ENCODE measurements around the gene EEIG2. TPM values are rescaled to one million over a fixed set of nuclear protein-coding genes. Genes with fewer than 3 reads are reported as not detected.

EEIG2 gene
- polyA plus RNA-seq, 1 experiment, result 2.6 TPM

GRCh38 chr1:108572182-108572581 is 12.3 kb downstream of the EEIG2 start:
- ChIA-PET CTCF (no interaction called here), POLR2A (no interaction called here)
- Histone ChIP-seq H3K4me3 (ENCODE audit: low read depth, low read length) (no peak overlapping the region), H3K27me3 (ENCODE audit: control insufficient read depth, insufficient read depth, low read length) (no peaks in the 10 kb centered on the region), H3K36me3 (ENCODE audit: control insufficient read depth, insufficient read depth, low read length) (no peaks in the 10 kb centered on the region)
- DNase-seq (ENCODE audit: low read depth), result no peak
- no peak for TF ChIP-seq CTCF (IDR thresholded peaks at IDR 0.05; ENCODE audit: insufficient read depth, low read depth, low read length)

- Histone ChIP-seq H3K4me3 (ENCODE audit: low read depth, low read length) (no peak overlapping the region), H3K27me3 (ENCODE audit: control insufficient read depth, insufficient read depth, low read length) (no peaks in the 10 kb centered on the region), H3K36me3 (ENCODE audit: control insufficient read depth, insufficient read depth, low read length) (no peaks in the 10 kb centered on the region)
- ChIA-PET POLR2A (no interaction called here), CTCF (no interaction called here)
- no peak for DNase-seq (ENCODE audit: low read depth)
- TF ChIP-seq CTCF (IDR thresholded peaks at IDR 0.05; ENCODE audit: insufficient read depth, low read depth, low read length), result no peak
These were observed 13.3 kb downstream of the EEIG2 start for GRCh38 chr1:108573183-108573582.

GRCh38 chr1:108574008-108574407 is 14.1 kb downstream of the EEIG2 start:
- no peaks in the 10 kb centered on the region for H3K36me3 ChIP-seq (ENCODE audit: control insufficient read depth, insufficient read depth, low read length)
- no peak overlapping the region for H3K4me3 ChIP-seq (ENCODE audit: low read depth, low read length)
- ChIA-PET CTCF (interaction anchor here (2.4 kb wide), 1 partner anchor 14 kb away, joined by 11 read pairs; the partner anchor contains the start of gene EEIG2), POLR2A (no interaction called here)
- DNase-seq (ENCODE audit: low read depth), result no peak
- H3K27me3 ChIP-seq (ENCODE audit: control insufficient read depth, insufficient read depth, low read length), result no peaks in the 10 kb centered on the region
- TF ChIP-seq CTCF (IDR thresholded peaks at IDR 0.05; ENCODE audit: insufficient read depth, low read depth, low read length), result no peak

GRCh38 chr1:108575375-108575774 is 15.5 kb downstream of the EEIG2 start:
- CTCF ChIA-PET, result interaction anchor here (0.6 to 2.4 kb wide), 3 partner anchors 15 to 103 kb away, joined by 3 to 11 read pairs (median 3); partner anchors contain the start of gene EEIG2
- Histone ChIP-seq H3K27me3 (ENCODE audit: control insufficient read depth, insufficient read depth, low read length) (no peaks in the 10 kb centered on the region), H3K36me3 (ENCODE audit: control insufficient read depth, insufficient read depth, low read length) (no peaks in the 10 kb centered on the region), H3K4me3 (ENCODE audit: low read depth, low read length) (no peak overlapping the region)
- no peak for TF ChIP-seq CTCF (IDR thresholded peaks at IDR 0.05; ENCODE audit: insufficient read depth, low read depth, low read length)
- no peak for DNase-seq (ENCODE audit: low read depth)
- POLR2A ChIA-PET, result no interaction called here

GRCh38 chr1:108583757-108584427 is 24.0 kb downstream of the EEIG2 start:
- POLR2A ChIA-PET, result no interaction called here
- Histone ChIP-seq H3K36me3 (ENCODE audit: control insufficient read depth, insufficient read depth, low read length) (no peaks in the 10 kb centered on the region), H3K27me3 (ENCODE audit: control insufficient read depth, insufficient read depth, low read length) (no peaks in the 10 kb centered on the region), H3K4me3 (ENCODE audit: low read depth, low read length) (no peak overlapping the region)
- no peak for TF ChIP-seq CTCF (IDR thresholded peaks at IDR 0.05; ENCODE audit: insufficient read depth, low read depth, low read length)
- DNase-seq (ENCODE audit: low read depth), result no peak
- CTCF ChIA-PET, result interaction anchor here (0.9 to 2.8 kb wide), 2 partner anchors 23 to 24 kb away, joined by 4 to 16 read pairs; partner anchors contain the start of gene EEIG2
